GM23248 (cell line): ENCODE data around the gene MAPK8IP2.
"Not testable (repeated sequence)": the region's sequence is repeated elsewhere in the genome, so short reads cannot be mapped to it uniquely, and the experiment has no call there.

Experiments
- EZH2 ChIP-seq: fragments of 200-600 bp; sonication (generic); IDR thresholded peaks from 2 replicates; pipeline ENCODE4 v1.6.1; 2018; ENCODE audit warnings: antibody characterized with exemption, mild to moderate bottlenecking; ENCODE audit not compliant: insufficient read depth, poor library complexity, severe bottlenecking
- EZH2phosphoT487 ChIP-seq: fragments of 200-600 bp; sonication (generic); IDR thresholded peaks from 2 replicates; pipeline ENCODE4 v1.6.1; 2018; ENCODE audit warnings: antibody characterized with exemption, moderate library complexity, mild to moderate bottlenecking, low read depth; ENCODE audit not compliant: insufficient read depth

GRCh38 chr22:50640296-50640695, 39.7 kb downstream of the MAPK8IP2 start:
- not testable (repeated sequence) for TF ChIP-seq EZH2, EZH2phosphoT487
